GM12891 (cell line): ENCODE data around the gene GRPEL1.

Experiments
- DNase-seq: peaks from one replicate; pipeline ENCODE4 v3.0.0; 2011; ENCODE audit warnings: low spot score; ENCODE audit not compliant: insufficient read length
- FAIRE-seq: peaks from 2 replicates; lab custom pipeline; 2011; peaks lifted over from hg19 to GRCh38; lab: Jason Lieb, UNC
- PAX5 ChIP-seq: IDR thresholded peaks from 2 replicates; pipeline ENCODE4 v1.6.1; 2011; ENCODE audit warnings: low read length, moderate library complexity, mild to moderate bottlenecking; ENCODE audit not compliant: insufficient read depth, severe bottlenecking
- POLR2A ChIP-seq: IDR thresholded peaks from 2 replicates; pipeline ENCODE4 v1.6.1; 2011; ENCODE audit warnings: low read depth, low read length, control low read depth
- POLR2AphosphoS5 ChIP-seq: IDR thresholded peaks from 2 replicates; pipeline ENCODE4 v1.6.1; 2011; ENCODE audit warnings: low read depth, low read length, control low read depth
- POU2F2 ChIP-seq: IDR thresholded peaks from 2 replicates; pipeline ENCODE4 v1.6.1; 2011; ENCODE audit warnings: low read depth, mild to moderate bottlenecking, control low read depth, low read length, moderate library complexity
- SPI1 ChIP-seq: IDR thresholded peaks from 2 replicates; pipeline ENCODE4 v1.6.1; 2011; ENCODE audit warnings: low read depth, low read length, control low read depth
- TAF1 ChIP-seq: IDR thresholded peaks from 2 replicates; pipeline ENCODE4 v1.6.1; 2011; ENCODE audit warnings: low read depth, low read length, control low read depth

The GRPEL1 gene

DNA sequence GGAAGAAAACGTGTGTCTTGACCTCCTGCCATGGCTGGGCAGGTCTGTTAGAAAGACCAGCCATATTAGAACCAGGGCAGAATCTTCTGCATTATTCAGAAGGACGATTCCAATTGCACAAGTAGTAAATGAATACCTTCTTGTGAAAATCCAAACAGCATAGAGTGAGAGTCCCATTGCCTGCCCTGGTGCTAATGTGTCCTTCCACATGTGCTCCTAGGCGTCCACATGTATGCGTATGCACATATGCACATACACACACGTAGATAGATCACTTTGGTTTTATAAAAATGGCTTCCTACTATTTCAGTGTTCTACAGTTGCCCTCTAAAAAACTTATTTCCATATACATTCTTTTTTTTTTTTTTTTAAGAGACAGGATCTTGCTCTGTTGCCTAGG lies 10.2 kb upstream of the GRPEL1 start:
- no peak for TF ChIP-seq POLR2AphosphoS5
- TF ChIP-seq POLR2A = no peak
- DNase-seq (no peak), FAIRE-seq (no peak)

DNA sequence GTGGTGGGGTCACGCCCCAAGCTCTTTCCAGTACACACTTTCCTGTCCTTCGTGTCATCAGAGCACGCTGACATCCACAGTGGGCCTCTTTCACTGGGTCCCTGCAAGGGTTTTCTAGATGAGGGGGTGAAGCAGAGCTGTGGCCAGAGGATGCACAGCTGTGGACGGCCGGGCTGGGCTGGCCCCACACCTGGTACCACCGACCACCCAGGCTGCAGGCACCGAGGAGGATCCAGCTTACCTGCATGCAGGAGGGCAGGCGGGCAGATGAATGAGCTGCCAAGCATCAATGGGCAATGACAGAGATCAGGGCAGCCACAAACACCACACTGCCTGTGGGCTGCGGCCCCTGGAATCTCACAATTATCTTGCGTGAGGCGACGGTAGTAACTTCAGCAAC lies 9.5 kb upstream of the GRPEL1 start:
- FAIRE-seq (no peak), DNase-seq (no peak)
- no peak for TF ChIP-seq POLR2AphosphoS5
- TF ChIP-seq SPI1 = no peak
- no peak for TF ChIP-seq TAF1
- TF ChIP-seq POLR2A = no peak
- no peak for TF ChIP-seq POU2F2
- no peak for TF ChIP-seq PAX5

DNA sequence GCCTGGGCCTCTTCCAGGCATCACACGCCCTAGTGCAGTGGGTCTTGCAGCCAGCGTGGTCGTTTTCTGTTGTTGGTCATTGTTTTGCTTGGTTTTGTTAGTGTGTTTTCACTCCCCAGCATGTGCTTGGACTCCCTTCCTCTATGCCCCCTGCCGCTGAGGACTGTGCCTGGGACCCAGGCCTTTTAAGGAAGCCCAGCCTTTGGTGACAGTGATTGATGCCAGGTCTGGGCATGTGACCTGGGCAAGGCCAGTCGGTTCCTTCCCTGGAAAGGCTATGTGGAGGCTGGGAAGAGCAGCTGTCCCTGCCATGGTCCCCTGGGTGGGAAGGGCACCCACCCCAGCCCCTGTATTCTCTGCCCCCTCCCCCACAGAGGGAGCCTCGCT lies 8.8 kb upstream of the GRPEL1 start:
- TF ChIP-seq PAX5 (no peak), POLR2A (no peak), SPI1 (no peak), POLR2AphosphoS5 (no peak), TAF1 (no peak), POU2F2 (no peak)
- FAIRE-seq (no peak), DNase-seq (no peak)

DNA sequence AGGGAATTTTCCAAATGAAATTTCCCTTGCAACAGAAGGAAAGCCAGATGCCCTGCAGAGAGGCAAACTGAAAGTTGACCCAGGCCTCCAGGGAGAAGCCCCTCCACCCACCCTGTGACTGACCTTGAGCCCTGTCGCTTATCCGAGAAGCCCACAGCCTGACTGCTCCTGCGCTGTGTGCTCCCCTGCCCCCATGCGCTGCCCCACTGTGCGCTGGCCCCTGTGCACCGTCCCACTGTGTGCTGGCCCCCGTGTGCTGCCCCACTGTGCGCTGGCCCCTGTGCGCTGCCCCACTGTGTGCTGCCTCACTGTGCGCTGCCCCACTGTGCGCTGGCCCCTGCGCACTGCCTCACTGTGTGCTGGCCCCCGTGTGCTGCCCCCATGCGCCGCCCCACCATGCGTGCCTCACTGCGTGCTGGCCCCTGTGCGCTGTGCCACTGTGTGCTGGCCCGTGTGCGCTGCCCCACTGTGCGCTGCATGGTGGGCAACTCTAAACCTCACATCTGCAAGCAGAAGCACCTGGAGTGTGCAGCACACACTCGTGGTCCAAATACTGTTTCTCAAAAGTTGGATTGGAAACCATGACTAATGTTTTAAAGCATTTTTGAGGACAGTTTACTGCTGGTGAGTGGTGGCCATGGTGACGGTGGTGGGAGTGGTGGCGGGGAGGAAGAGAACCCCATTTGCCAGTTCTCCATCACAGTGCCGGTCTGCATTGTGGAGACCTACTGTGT lies 8.3 kb upstream of the GRPEL1 start:
- no peak for TF ChIP-seq POLR2A
- no peak for TF ChIP-seq POU2F2
- no peak for TF ChIP-seq SPI1
- no peak for TF ChIP-seq POLR2AphosphoS5
- no peak for TF ChIP-seq PAX5
- no peak for TF ChIP-seq TAF1
- FAIRE-seq = no peak
- no peak for DNase-seq

DNA sequence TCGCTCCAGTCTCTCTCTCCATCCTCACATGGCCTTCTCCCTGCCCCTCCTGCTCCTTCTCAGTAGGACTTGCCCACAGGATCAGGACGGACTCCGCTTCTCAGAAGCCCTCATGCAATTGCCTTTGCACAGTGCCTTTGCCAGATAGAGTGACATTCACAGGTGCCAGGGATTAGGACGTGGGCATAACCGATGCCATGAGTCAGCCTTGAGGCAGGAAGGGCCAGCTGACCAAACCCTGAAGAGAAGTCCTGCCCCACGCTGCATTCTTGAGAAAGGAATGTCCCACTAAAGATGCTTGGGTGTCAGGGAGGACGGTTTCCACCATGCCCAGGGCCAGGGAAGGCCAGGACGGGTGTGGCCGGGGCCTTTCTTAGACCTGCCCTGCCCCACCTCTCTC lies 6.6 kb upstream of the GRPEL1 start:
- TF ChIP-seq POLR2A (no peak), SPI1 (no peak), POLR2AphosphoS5 (no peak), TAF1 (no peak), PAX5 (no peak), POU2F2 (no peak)
- no peak for DNase-seq
- FAIRE-seq = no peak

DNA sequence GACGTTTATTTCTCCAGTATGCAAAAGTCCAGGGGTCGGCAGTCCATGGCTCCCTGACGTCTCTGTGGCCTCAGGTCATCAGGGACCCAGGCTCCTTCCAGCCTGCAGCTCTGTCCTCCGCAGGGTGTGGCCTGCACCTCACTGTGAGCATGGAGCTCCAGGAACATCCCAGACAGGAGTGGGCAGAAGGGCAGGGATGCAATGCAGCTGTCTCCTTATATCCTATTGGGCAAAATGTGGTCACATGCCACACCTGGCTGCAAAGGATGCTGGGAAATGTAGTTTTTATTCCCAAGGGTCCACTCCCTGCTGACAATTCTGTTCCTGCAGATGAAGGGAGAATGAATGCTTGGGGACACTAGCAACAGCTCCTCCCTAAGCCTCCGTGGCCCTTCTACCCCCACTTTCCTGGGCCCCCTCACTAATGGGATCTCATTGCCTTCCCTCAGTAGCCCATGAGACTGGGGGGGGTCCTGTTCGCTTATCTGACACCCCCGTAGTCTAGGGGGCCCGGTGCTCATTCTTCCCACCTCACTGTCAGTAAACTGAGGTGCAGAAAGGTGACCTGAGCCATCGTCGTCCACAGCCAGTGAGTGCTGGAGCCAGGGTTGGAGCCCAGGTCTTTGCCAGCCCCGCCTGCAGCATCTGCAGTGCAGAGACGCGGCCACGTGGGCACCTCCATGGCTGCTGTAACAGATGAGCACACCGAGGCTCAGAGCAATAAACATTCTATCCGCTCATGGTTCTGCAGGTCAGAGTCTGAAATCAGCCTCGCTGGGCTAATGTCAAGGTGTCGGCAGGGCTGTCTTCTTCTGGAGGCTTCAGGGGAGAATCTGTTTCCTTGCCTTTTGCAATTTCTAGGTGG lies 5.9 kb upstream of the GRPEL1 start:
- TF ChIP-seq PAX5 (no peak), POLR2A (no peak), POU2F2 (no peak), TAF1 (no peak)
- FAIRE-seq (peak; percentile 50), DNase-seq (peak; percentile 41)

DNA sequence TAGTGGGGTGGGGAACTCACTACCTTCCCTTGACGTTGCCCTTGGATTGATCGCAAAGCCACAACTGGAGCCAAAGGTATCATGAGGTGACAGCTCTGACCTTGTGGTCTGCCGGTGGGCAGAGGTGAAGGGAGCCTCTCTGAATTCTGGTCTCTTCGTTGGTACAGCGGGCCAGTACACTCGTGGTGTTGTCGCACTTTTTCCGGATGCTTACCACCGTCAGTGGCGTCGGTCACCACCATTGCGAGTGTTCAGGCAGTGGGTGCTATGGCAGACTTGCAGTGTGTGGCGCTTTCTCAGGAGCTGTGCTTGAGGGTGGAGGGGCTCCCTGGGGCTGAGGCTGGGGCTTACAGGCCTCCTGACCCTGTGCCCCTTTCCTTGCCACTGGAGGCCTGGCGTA lies 5.2 kb upstream of the GRPEL1 start:
- TF ChIP-seq POLR2A = no peak
- TF ChIP-seq POLR2AphosphoS5 = no peak
- no peak for TF ChIP-seq PAX5
- no peak for TF ChIP-seq POU2F2
- DNase-seq = no peak
- FAIRE-seq = no peak

DNA sequence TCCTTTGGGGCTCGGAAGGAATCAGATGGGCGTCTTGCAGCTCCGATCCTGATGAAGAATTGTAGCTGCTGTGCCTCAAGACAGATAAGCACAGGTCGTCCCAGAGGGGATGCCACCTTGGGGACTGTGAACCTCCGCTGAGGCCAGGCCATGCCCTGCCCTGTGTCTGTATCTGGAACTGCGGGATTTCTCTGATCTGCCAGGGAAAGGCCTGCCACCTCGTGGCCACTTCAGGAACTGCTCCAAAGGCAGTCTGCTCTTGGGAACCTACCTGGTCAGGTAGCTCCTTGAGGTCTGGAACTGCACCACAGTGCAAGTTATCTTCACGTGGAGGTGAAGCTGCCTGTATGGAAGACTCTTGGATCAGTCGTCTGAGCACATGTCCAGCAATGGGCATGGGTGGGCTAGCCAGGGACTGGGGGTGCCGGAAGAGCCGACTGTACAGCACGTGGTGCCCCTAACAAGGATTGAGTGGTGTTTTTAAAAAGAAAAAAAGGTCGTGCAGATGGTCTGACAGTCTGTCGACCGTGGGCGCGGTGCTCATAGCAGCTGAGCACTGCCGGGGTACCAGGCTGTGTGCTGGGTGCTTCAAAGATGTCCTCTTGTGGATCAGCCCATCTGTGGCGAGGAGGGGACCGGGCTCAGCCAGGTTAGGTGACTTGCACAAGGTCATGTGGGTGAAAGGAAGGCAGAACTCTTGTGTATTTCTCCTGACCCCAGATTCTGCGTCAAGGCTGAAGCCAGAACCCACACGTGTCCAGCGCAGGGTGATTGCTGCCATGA lies 3.1 kb upstream of the GRPEL1 start:
- FAIRE-seq (peak; percentile 91), DNase-seq (peak; percentile 53)
- TF ChIP-seq POLR2A (no peak), SPI1 (no peak), POU2F2 (no peak), POLR2AphosphoS5 (no peak)

DNA sequence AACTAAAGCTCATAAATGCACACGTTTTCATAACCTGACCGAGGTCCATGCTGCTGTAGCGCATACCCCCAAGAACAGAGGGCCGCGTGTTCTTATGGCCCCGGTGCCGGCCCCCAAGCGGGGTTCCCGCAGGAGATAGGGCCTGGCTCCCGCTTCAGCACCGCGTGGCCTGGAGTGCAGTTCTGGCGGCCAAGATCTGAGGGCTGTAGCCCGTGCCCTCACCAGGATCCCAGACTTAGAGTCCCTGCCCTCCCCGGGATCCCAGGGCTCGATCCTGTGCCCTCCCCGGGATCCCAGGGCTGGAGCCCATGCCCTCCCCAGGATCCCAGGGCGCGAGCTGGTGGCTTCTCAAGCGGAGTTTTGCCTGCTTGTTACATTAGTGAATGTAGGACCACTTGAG lies 1.0 kb upstream of the GRPEL1 start:
- FAIRE-seq = peak; percentile 61
- TF ChIP-seq PAX5 (no peak), SPI1 (no peak), POU2F2 (no peak), POLR2AphosphoS5 (no peak), TAF1 (no peak), POLR2A (no peak)
- no peak for DNase-seq
